ENCODE results near the gene KIF26A.
"Not testable (repeated sequence)": the region's sequence is repeated elsewhere in the genome, so short reads cannot be mapped to it uniquely, and the experiment has no call there.

The KIF26A gene

GRCh38 chr14:104225278-104226190, 87.1 kb downstream of the KIF26A start:
- not testable (repeated sequence) for H3K27ac ChIP-seq; DNase-seq (ENCODE audit: low read depth, low spot score)

GRCh38 chr14:104226421-104227383, 88.3 kb downstream of the KIF26A start:
- H3K27ac ChIP-seq, result no peak overlapping the region
- no peak for DNase-seq (ENCODE audit: low read depth, low spot score)

GRCh38 chr14:104227806-104228205, 89.4 kb downstream of the KIF26A start:
- DNase-seq (ENCODE audit: low read depth, low spot score), result no peak
- no peak overlapping the region for H3K27ac ChIP-seq

GRCh38 chr14:104228221-104228620, 89.8 kb downstream of the KIF26A start:
- no peak for DNase-seq (ENCODE audit: low read depth, low spot score)
- H3K27ac ChIP-seq, result no peak overlapping the region

- H3K27ac ChIP-seq, result no peak overlapping the region
- no peak for DNase-seq (ENCODE audit: low read depth, low spot score)
These were observed 90.5 kb downstream of the KIF26A start for GRCh38 chr14:104228716-104229533.

GRCh38 chr14:104229534-104230055, 91.2 kb downstream of the KIF26A start:
- H3K27ac ChIP-seq, result no peak overlapping the region
- no peak for DNase-seq (ENCODE audit: low read depth, low spot score)

- H3K27ac ChIP-seq, result no peak overlapping the region
- no peak for DNase-seq (ENCODE audit: low read depth, low spot score)
These were observed 91.9 kb downstream of the KIF26A start for GRCh38 chr14:104230119-104230815.

Data from epithelial cell of prostate (primary cell).